Erythroblast (primary cell): ENCODE data around the gene MVB12A.

Experiments
- GATA1 ChIP-seq: IDR thresholded peaks from 2 replicates; pipeline ENCODE4 v1.6.1; 2011; ENCODE audit warnings: low read depth, mild to moderate bottlenecking, control low read depth, low read length, moderate library complexity
- POLR2A ChIP-seq: IDR thresholded peaks from 2 replicates; pipeline ENCODE4 v1.6.1; 2011; ENCODE audit warnings: mild to moderate bottlenecking, low read length

DNA sequence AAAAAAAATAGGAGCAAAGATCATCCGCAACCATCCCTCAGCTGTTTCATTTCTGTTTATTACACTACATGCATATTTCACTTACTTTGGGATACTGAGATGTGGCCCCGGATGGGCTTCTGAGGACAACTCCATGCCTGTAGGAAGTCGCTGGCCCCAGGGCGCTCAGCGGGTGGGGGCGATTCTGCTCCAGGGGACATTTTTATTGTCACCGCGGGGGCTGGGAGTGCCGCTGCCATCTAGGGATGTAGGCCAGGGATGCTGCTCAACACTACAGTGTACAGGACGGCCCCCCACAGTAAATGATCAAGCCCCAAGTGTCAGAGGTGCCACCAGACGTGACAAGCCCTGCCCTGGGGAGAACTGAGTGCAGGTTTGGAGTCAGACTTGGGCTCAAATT lies 8.0 kb upstream of the MVB12A start:
- TF ChIP-seq POLR2A = no peak
- TF ChIP-seq GATA1 = no peak
